K562 (cell line): Measurements from ENCODE around the gene STMN3. TPM values are rescaled to one million over a fixed set of nuclear protein-coding genes. Genes with fewer than 3 reads are reported as not detected.
"Not testable (repeated sequence)": the region's sequence is repeated elsewhere in the genome, so short reads cannot be mapped to it uniquely, and the experiment has no call there.

Source experiments
- ATAC-seq: fragments of 200-7000 bp; cut with Tn5 transposase; 3 replicates; pipeline ENCODE4 v1.9.1; 2020; ENCODE audit warnings: moderate library complexity
- BruUV-seq: library from RNA; stranded (reverse); fragments of 400-500 nt; replicated peaks from 2 replicates; lab custom pipeline; 2021; lab: Mats Ljungman, UMichigan
- CTCF ChIA-PET: fragments of 300-600 bp; formaldehyde crosslinking; extraction: SDS; loops from one replicate; lab custom pipeline; 2021; ENCODE audit warnings: low intra/inter-chr PET ratio; lab: Yijun Ruan, JAX
- POLR2A ChIA-PET: fragments of 300-600, 350-650 bp; sonication (Branson Sonifier 250); formaldehyde crosslinking; extraction: SDS; loops from one replicate; lab custom pipeline; 2021; ENCODE audit warnings: antibody characterized with exemption, inconsistent platforms; lab: Yijun Ruan, JAX
- DNase-seq, 4 experiments: peaks; one replicate each; pipeline versions ENCODE4 v3.0.0 to v3.0.0-alpha.2; 2011 to 2018; ENCODE audit warnings: low spot score in 3 of 4, mixed read lengths in 3 of 4; ENCODE audit errors: extremely low read depth in 1 of 4
- FAIRE-seq: peaks from 2 replicates; lab custom pipeline; 2011; peaks lifted over from hg19 to GRCh38; lab: Jason Lieb, UNC
- H2AFZ ChIP-seq: 2 replicates; pipeline ENCODE4 v1.6.0; 2011; ENCODE audit warnings: low read depth, low read length, control low read depth, inconsistent platforms
- H3K27ac ChIP-seq: fragments of 200-600 bp; 3 replicates; pipeline ENCODE4 v1.8.0; 2011; ENCODE audit warnings: low read depth, mild to moderate bottlenecking, control low read depth, inconsistent platforms, low read length, moderate library complexity, mixed read lengths; ENCODE audit errors: extremely low read depth
- H3K27me3 ChIP-seq, 2 experiments: fragments of 300-600 bp in 1 of 2; 2 replicates in 1 of 2; 3 replicates in 1 of 2; pipeline versions ENCODE4 v1.6.0 to v1.8.0; 2011; ENCODE audit warnings: inconsistent platforms in 2 of 2, low read length in 2 of 2, mild to moderate bottlenecking in 1 of 2, mixed read lengths in 1 of 2, moderate library complexity in 1 of 2; ENCODE audit not compliant: control insufficient read depth in 2 of 2, insufficient read depth in 2 of 2
- H3K36me3 ChIP-seq: fragments of 300-600 bp; 3 replicates; pipeline ENCODE4 v1.8.0; 2011; ENCODE audit warnings: mild to moderate bottlenecking, low read length, inconsistent platforms; ENCODE audit not compliant: control insufficient read depth, insufficient read depth
- H3K4me1 ChIP-seq, 2 experiments: fragments of 200-600 bp in 1 of 2; replicated peaks in 1 of 2; 2 replicates in 1 of 2; 3 replicates in 1 of 2; pipeline versions ENCODE4 v1.5.1 to v1.8.0; 2011; ENCODE audit warnings: inconsistent platforms in 2 of 2, low read length in 2 of 2, mild to moderate bottlenecking in 1 of 2, mixed read lengths in 1 of 2, moderate library complexity in 1 of 2; ENCODE audit not compliant: control insufficient read depth in 2 of 2, insufficient read depth in 2 of 2
- H3K4me2 ChIP-seq: 2 replicates; pipeline ENCODE4 v1.6.1; 2011; ENCODE audit warnings: low read length, control low read depth, inconsistent platforms, mixed read lengths; ENCODE audit not compliant: insufficient read depth
- H3K4me3 ChIP-seq: fragments of 200-600 bp; sonication (generic), shearing (Covaris generic); 2 replicates; pipeline ENCODE4 v1.5.1; 2016; ENCODE audit warnings: control low read depth, inconsistent platforms
- H3K79me2 ChIP-seq: fragments of 200-600 bp; 3 replicates; pipeline ENCODE4 v1.8.0; 2011; ENCODE audit warnings: low read length, inconsistent platforms; ENCODE audit not compliant: control insufficient read depth, insufficient read depth
- H3K9ac ChIP-seq, 2 experiments: 2 replicates each; pipeline versions ENCODE4 v1.6.0 to v1.6.1; 2011; ENCODE audit warnings: low read depth in 2 of 2, low read length in 2 of 2, control low read depth in 1 of 2, inconsistent platforms in 1 of 2, mild to moderate bottlenecking in 1 of 2, mixed read lengths in 1 of 2; ENCODE audit not compliant: insufficient read depth in 1 of 2
- H3K9me1 ChIP-seq: one replicate; pipeline ENCODE4 v1.6.0; 2011; ENCODE audit warnings: inconsistent platforms, mild to moderate bottlenecking, low read length, moderate library complexity; ENCODE audit not compliant: control insufficient read depth, insufficient read depth
- H3K9me3 ChIP-seq: replicated peaks from 2 replicates; pipeline ENCODE4 v1.5.1; 2011; ENCODE audit warnings: low read depth, low read length, inconsistent platforms; ENCODE audit not compliant: control insufficient read depth, insufficient read depth
- H4K20me1 ChIP-seq: replicated peaks from 2 replicates; pipeline ENCODE4 v1.6.1; 2011; ENCODE audit warnings: low read length, inconsistent platforms, mixed read lengths; ENCODE audit not compliant: control insufficient read depth, insufficient read depth
- ATF3 ChIP-seq, 2 experiments: fragments of 450-650 bp in 1 of 2; sonication (generic) in 1 of 2; formaldehyde crosslinking in 1 of 2; IDR thresholded peaks in 1 of 2; conservative IDR thresholded peaks in 1 of 2; 2 replicates each; pipeline versions ENCODE4 v1.6.1 to v1.8.1; 2016 to 2023; ENCODE audit warnings: mild to moderate bottlenecking in 2 of 2, moderate library complexity in 2 of 2, inconsistent platforms in 1 of 2, missing genetic modification reagents in 1 of 2
- CTCF ChIP-seq, 3 experiments: IDR thresholded peaks in 2 of 3; conservative IDR thresholded peaks in 1 of 3; 2 replicates each; pipeline ENCODE4 v1.5.1; 2011 to 2012; ENCODE audit warnings: low read length in 3 of 3, mild to moderate bottlenecking in 3 of 3, control low read depth in 2 of 3, improper control_type of control experiment in 1 of 3, inconsistent platforms in 1 of 3, low read depth in 1 of 3, mixed read lengths in 1 of 3, moderate library complexity in 1 of 3; ENCODE audit not compliant: insufficient read depth in 2 of 3
- NFIC ChIP-seq: fragments of 450-650 bp; IDR thresholded peaks from 2 replicates; pipeline ENCODE4 v1.6.1; 2017; ENCODE audit warnings: mild to moderate bottlenecking, inconsistent platforms
- RAD21 ChIP-seq, 2 experiments: fragments of 250-450 bp in 1 of 2; fragments of 450-650 bp in 1 of 2; sonication (Bioruptor Pico) in 1 of 2; formaldehyde crosslinking in 1 of 2; IDR thresholded peaks in 1 of 2; conservative IDR thresholded peaks in 1 of 2; 2 replicates each; pipeline versions ENCODE4 v1.4.0 to v1.8.0; 2020 to 2022; ENCODE audit warnings: mild to moderate bottlenecking in 2 of 2, moderate library complexity in 1 of 2
- REST ChIP-seq, 2 experiments: fragments of 450-650 bp; formaldehyde crosslinking in 1 of 2; IDR thresholded peaks; 2 replicates each; pipeline versions ENCODE4 v1.4.0 to v1.6.1; 2014 to 2020; ENCODE audit warnings: mild to moderate bottlenecking in 2 of 2, borderline replicate concordance in 1 of 2, low read depth in 1 of 2
- WGBS: fragments of 100-300 bp; shearing (Covaris generic); methylation state at CpG from one replicate; pipeline ENCODE4 v1.1.6; 2016; ENCODE audit warnings: low coverage, mixed read lengths; ENCODE audit not compliant: insufficient coverage; ENCODE audit errors: missing lambda C conversion rate; 5-methylcytosine and 5-hydroxymethylcytosine counted together
- in situ Hi-C: fragments of 300-500 bp; cut with MboI; formaldehyde crosslinking; loops from 4 replicates; pipeline ENCODE4 v1.15.0; 2018; ENCODE audit warnings: inconsistent platforms, mixed read lengths
- intact Hi-C: fragments of 100-400 bp; cut with micrococcal nuclease; formaldehyde crosslinking; loops from 2 replicates; pipeline ENCODE4 v1.14.2; 2022
- polyA plus RNA-seq, 8 experiments: library from polyadenylated mRNA; depleted of rRNA in 4 of 8; stranded (reverse) in 5 of 8; unstranded in 3 of 8; fragments of >200 nt; fragmentation: Nextera tagmentation in 2 of 8; fragmentation: Illumina TruSeq in 1 of 8; extraction: Ambion mirVana in 2 of 8; extraction: Trizol in 1 of 8; gene quantifications; 2 replicates each; pipeline versions ENCODE4 v1.2.1 to v1.2.3, GENCODE V29; 2011 to 2014; ENCODE audit warnings: inconsistent platforms in 1 of 8, missing spikeins in 1 of 8
- total RNA-seq, 7 experiments: library from RNA; depleted of rRNA in 6 of 7; stranded (reverse); fragments of >200 nt in 6 of 7; fragmentation: Illumina TruSeq in 2 of 7; extraction: Trizol in 2 of 7; gene quantifications; 2 replicates each; pipeline versions ENCODE4 v1.2.1 to v1.2.3, GENCODE V29; 2011 to 2021; ENCODE audit warnings: low replicate concordance in 1 of 7

Gene STMN3
- total and polyA plus RNA-seq, 9 of the 15 experiments (the other 6 are each of a cell fraction or from before 2014, with no cell fraction given), result 0.70 to 65.6 (median 29.4) TPM

- H3K27me3 ChIP-seq; H3K4me2 ChIP-seq; H3K9ac ChIP-seq; H3K4me1 ChIP-seq; BruUV-seq; H3K27ac ChIP-seq; H2AFZ ChIP-seq; H3K79me2 ChIP-seq; H3K9me1 ChIP-seq; DNase-seq; H4K20me1 ChIP-seq; intact Hi-C loops; FAIRE-seq; H3K4me3 ChIP-seq; in situ Hi-C loops; H3K9me3 ChIP-seq; TF ChIP-seq REST (CRISPR knock-in tag; IDR thresholded peaks at IDR 0.05; ENCODE audit: low read depth); ATF3 (CRISPR knock-in tag; conservative IDR thresholded peaks at IDR 0.05): not testable (repeated sequence)
- ChIA-PET CTCF (interaction anchor here (0.7 kb wide), 1 partner anchor 44 kb away, joined by 3 read pairs; no protein-coding TSS in a partner anchor), POLR2A (interaction anchor here (0.9 to 1.2 kb wide), 2 partner anchors 16 to 45 kb away, joined by 3 read pairs; no protein-coding TSS in a partner anchor)
- peaks cover 40% of the 10 kb centered on the region; the same call in 2 of the 3 replicates for H3K36me3 ChIP-seq
- ATAC-seq, result 0 out of 3 replicates have a peak, but pooled peaks have one; percentile 36
- WGBS, result 78% methylated on average over 13 of the region's 18 CpGs
- 0 out of 2 replicates have a peak, but pooled peaks have one; percentile 29 for TF ChIP-seq REST (IDR thresholded peaks at IDR 0.05; ENCODE audit: borderline replicate concordance)
- peak; percentile 25; the same call in 1 of the 2 replicates for TF ChIP-seq ATF3 (IDR thresholded peaks at IDR 0.05)
- peak; percentile 35 to 58; a peak in 3 of 4 replicates for TF ChIP-seq RAD21 (CRISPR knock-in tag; conservative IDR thresholded peaks at IDR 0.05 in 1 of 2, IDR thresholded peaks at IDR 0.05 in 1 of 2)
- TF ChIP-seq CTCF (IDR thresholded peaks at IDR 0.05 in 2 of 3, conservative IDR thresholded peaks at IDR 0.05 in 1 of 3; ENCODE audit: insufficient read depth in 2 of 3, low read depth in 1 of 3, low read length in 3 of 3), result peak in 2 of 3 experiments; percentile 21 to 34; a peak in 1 of 6 replicates
- 0 out of 2 replicates have a peak, but pooled peaks have one; percentile 9 for TF ChIP-seq NFIC
These were observed 39.2 kb downstream of the STMN3 start for GRCh38 chr20:63613863-63614594.
